Activated T-helper 9 cell treated with anti-CD3 and anti-CD28 coated beads, Interleukin-2, amount 50 U/mL, for 16 hours (primary cell): ENCODE results near the gene MSI2.

Source experiments
- DNase-seq: peaks from one replicate; pipeline ENCODE4 v3.0.0-alpha.2; 2020; ENCODE audit warnings: low read depth

MSI2 gene

GRCh38 chr17:57692770-57693169 is 436.4 kb downstream of the MSI2 start:
- DNase-seq = no peak

- DNase-seq = no peak
Observed at GRCh38 chr17:57694051-57694450, 437.7 kb downstream of the MSI2 start.

- no peak for DNase-seq
Observed at GRCh38 chr17:57696050-57696449, 439.7 kb downstream of the MSI2 start.

GRCh38 chr17:57697197-57697596 is 440.9 kb downstream of the MSI2 start:
- no peak for DNase-seq

- DNase-seq = peak; percentile 4
Observed at GRCh38 chr17:57697891-57698711, 441.8 kb downstream of the MSI2 start.

- no peak for DNase-seq
Observed at GRCh38 chr17:57699751-57700219, 443.5 kb downstream of the MSI2 start.

GRCh38 chr17:57701124-57701523 is 444.8 kb downstream of the MSI2 start:
- DNase-seq = no peak

- DNase-seq = no peak
Observed at GRCh38 chr17:57703273-57703672, 446.9 kb downstream of the MSI2 start.

GRCh38 chr17:57704448-57704847 is 448.1 kb downstream of the MSI2 start:
- no peak for DNase-seq

GRCh38 chr17:57705921-57706695 is 449.8 kb downstream of the MSI2 start:
- no peak for DNase-seq

GRCh38 chr17:57706761-57707160 is 450.4 kb downstream of the MSI2 start:
- no peak for DNase-seq

GRCh38 chr17:57707892-57708291 is 451.6 kb downstream of the MSI2 start:
- DNase-seq = no peak

- no peak for DNase-seq
Observed at GRCh38 chr17:57708410-57708809, 452.1 kb downstream of the MSI2 start.

- no peak for DNase-seq
Observed at GRCh38 chr17:57713140-57713539, 456.8 kb downstream of the MSI2 start.

GRCh38 chr17:57714665-57715180 is 458.4 kb downstream of the MSI2 start:
- DNase-seq = no peak

GRCh38 chr17:57715981-57716380 is 459.7 kb downstream of the MSI2 start:
- DNase-seq = no peak

GRCh38 chr17:57718878-57719277 is 462.6 kb downstream of the MSI2 start:
- DNase-seq = no peak

GRCh38 chr17:57720386-57721035 is 464.2 kb downstream of the MSI2 start:
- DNase-seq = no peak

GRCh38 chr17:57721967-57722703 is 465.8 kb downstream of the MSI2 start:
- DNase-seq = no peak

GRCh38 chr17:57722704-57723043 is 466.4 kb downstream of the MSI2 start:
- no peak for DNase-seq

GRCh38 chr17:57723427-57724025 is 467.2 kb downstream of the MSI2 start:
- no peak for DNase-seq
